ENCODE measurements around the gene TPSD1.
"Not testable (repeated sequence)": the region's sequence is repeated elsewhere in the genome, so short reads cannot be mapped to it uniquely, and the experiment has no call there.

The TPSD1 gene

GRCh38 chr16:1279945-1280589 lies 24.2 kb downstream of the TPSD1 start:
- DNase-seq: no peak

GRCh38 chr16:1280783-1281182 lies 24.9 kb downstream of the TPSD1 start:
- no peak for DNase-seq

DNA sequence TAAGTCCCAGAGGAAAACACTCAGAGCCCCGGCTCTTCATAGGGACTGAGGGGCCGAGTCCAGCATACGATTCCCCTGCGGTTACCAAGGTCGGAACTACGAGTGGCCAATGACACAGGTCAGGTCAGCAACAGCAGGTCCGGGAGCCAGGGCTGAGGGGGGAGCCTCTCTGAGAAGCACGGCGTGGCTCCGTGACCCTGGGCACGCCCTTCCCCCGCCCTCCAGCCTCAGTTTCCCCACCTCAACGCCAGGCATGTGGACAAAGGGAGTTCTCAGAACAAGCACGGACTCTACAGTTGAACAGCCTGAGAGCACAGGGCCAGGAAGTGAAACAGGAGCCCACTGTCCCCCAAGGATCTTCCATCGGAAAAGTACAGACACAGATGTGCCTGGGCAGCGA lies 25.6 kb downstream of the TPSD1 start:
- no peak for DNase-seq

DNA sequence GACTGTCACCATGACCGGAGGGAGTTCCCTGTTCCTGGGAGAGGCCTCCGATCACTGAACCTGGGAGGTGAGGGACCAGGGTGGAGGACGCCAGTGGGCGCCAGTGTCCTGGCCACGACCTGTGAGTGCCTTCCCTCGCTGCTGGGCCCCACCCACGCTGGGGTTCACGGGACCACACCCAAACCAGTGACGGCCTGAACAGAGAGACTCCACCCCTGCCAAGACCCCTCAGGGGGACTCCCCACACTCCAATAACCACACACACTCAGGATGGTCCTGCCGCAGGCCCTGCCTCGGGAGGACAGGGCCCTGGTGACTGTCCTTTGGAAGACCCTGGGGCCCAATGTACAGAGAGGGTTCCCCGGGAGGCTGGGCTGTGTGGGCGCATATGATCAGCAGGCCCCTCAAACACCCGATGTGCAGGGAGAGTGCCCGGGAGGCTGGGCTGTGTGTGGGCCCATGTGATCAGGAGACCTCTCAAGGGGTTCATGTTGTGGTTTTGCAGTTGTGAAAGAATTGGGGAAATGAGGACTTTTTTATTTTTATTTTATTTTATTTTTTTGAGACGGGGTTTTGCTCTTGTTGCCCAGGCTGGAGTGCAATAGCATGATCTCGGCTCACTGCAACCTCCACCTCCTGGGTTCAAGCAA lies 26.6 kb downstream of the TPSD1 start:
- DNase-seq: no peak

DNA sequence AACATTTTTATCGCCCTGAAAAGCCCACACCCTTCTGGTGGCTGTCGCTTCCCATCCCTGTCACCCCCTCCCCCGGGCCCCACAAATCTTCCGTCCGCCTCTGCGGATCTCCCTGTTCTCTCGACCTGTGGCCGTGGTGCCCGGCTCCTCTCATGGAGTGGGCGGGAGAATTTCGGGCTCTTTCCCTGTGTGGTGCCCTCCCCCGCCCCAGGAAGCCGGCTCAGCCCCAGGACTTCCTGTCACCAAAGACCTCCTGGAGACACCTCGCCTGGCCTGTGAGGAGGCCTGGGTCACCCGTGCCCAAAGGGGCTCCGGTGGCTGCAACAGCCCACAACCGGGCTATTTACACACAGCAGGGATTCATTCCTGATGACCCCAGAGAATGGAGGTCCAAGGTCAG lies 27.4 kb downstream of the TPSD1 start:
- DNase-seq: no peak

DNA sequence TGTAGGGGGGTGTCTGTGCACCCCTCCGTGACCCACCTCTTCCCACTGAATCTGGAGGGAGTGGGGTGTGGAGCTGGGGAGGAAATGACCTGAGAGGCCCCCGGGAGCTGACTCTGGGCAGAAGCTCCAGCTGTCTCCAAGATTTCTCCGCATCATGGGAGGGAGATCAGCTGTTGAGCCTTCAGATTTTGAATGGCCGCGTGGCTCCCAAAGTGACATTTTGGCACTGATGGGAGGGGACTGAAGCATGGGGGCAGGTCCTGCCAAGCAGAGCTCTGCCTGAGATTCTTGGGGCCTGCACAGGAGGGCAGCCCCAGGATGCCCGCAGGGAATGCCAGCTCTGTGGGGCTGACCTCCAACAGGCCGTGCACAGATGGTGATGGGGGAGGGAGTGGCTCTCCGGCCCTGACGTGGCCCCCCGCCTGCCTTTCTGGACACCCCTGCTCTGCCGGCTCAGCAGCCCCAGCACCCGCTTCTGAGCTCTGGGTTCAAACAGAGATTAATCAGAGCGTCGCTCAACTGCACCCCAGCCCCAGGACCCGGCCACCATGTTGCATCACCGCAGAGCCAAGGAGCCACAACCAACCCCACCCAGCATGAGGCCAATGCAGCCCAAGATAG lies 28.2 kb downstream of the TPSD1 start:
- no peak for DNase-seq

- no peak for DNase-seq
Measured at GRCh38 chr16:1285669-1286512, 30.0 kb downstream of the TPSD1 start.

DNA sequence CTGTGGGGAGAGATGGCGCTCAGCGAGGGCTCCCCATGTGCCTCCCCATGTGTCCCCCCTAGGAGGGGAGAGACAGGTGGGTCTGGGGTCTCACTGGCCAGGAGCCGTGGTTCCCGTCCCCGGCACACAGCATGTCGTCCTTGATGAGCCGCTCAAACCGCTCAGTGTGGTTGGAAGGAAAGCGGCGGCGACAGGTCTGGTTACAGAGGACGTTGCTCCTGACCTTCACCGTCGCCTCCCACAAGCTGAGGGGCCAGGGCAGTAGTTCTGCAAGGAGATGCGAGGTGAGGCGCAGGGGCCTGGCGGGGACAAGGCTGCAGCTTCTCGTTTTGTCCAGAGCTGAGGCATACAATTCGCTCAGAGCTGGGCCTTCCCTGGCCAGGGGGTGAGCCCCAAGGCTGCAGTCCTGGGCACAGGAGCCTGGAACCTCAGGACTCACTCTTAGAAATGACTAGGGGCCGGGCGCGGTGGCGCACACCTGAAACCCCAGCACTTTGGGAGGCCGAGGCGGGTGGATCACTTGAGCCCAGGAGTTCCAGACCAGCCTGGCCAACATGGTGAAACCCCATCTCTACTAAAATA lies 30.7 kb downstream of the TPSD1 start:
- DNase-seq: no peak

- no peak for DNase-seq
Measured at GRCh38 chr16:1287982-1288670, 32.3 kb downstream of the TPSD1 start.

GRCh38 chr16:1288813-1289476 lies 33.1 kb downstream of the TPSD1 start:
- no peak for DNase-seq

- no peak for DNase-seq
Measured at GRCh38 chr16:1289477-1289866, 33.6 kb downstream of the TPSD1 start.

DNA sequence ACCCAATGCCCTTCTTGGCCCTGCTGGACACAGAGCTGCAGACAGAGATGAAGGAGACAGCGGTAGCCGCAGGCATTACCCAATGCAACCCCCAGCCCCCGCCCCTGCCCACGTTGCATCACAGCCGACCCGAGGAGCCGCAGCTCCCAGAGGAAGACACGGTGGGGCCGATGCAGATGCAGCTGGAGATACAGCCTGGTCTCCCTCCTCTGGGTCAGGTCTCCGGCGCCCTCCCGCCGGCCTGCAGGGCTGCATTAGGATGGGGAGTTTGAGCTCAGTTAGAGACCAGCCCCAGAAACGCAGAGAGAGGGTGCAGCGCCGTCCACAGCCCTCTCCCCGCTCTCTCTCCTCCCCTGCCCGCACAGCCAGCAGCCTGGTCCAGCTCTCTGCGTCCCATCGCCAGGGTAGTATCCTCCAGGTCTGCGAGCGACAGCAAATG lies 34.2 kb downstream of the TPSD1 start:
- no peak for DNase-seq

DNA sequence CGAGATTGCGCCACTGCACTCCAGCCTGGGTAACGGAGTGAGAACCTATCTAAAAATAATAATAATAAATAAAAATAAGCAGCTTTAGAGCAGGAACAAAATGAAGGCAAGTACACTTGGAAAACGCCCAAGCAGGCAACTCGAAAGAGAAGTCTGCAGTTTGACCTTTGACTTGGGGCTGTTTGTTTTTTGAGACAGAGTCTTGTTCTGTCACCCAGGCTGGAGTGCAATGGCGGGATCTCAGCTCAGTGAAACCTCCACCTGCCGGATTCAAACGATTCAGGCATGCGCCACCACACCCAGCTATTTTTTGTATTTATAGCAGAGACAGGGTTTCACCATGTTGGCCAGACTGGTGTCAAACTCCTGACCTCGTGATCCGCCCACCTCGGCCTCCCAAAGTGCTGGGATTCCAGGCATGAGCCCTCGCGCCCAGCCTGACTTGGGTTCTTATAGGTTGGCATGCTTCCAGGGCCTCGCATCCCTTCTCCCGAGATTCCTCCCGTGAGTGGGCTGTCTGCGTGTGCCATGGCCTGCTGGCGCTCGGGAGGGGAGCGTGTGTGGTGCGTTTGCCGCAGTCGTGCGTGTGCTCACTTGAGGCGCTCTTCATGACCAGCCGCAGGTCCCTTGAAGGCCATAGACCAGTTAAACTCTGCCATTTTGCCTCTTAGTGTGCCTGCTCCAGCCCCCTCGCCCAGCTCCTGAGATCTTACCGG lies 35.1 kb downstream of the TPSD1 start:
- DNase-seq: no peak

DNA sequence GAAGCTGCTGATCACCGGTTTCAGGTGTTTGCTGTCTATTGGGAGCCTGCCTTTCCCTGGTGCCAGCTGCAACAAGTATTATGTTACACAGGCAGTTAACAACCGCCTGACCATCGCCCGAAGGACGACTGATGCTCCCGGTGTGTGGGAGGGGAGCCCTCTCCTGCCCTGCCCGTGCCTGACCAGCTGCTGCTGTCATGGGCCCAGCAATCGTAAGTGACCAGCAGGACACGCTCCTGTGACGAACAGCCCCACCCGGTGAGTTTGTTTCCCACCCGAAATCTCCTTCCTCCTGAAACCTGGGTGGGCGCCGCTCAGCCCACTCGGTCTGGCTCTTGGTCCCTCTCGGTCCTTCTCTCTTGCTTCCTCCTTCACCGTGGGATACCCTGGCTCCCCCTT lies 35.7 kb downstream of the TPSD1 start:
- no peak for DNase-seq

DNA sequence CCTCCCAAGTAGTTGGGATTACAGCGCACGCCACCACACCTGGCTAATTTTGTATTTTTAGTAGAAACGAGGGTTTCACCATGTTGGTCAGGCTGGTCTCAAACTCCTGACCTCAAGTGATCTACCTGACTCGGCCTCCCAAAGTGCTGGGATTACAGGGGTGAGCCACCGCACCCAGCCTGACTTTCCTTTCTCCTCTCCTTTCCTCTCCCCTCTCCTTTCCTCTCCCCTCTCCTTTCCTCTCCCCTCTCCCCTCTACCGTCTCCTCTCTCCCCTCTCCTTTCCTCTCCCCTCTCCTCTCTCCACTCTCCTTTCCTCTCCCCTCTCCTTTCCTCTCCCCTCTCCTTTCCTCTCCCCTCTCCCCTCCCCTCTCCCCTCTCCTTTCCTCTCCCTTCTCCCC lies 36.3 kb downstream of the TPSD1 start:
- DNase-seq: not testable (repeated sequence)

DNA sequence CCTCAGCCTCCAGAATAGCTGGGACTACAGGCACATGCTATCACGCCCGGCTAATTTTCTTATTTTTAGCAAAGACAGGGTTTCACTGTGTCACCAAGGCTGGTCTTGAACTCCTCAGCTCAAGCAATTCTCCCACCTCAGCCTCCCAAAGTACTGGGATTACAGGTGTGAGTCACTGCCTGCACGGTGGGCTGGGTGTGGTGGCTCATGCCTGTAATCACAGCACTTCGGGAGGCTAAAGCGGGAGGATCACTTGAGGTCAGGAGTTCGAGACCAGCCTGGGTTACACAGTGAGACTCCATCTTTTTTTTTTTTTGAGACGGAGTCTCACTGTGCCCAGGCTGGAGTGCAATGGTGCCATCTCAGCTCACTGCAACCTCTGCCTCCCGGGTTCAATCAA lies 36.9 kb downstream of the TPSD1 start:
- not testable (repeated sequence) for DNase-seq

DNA sequence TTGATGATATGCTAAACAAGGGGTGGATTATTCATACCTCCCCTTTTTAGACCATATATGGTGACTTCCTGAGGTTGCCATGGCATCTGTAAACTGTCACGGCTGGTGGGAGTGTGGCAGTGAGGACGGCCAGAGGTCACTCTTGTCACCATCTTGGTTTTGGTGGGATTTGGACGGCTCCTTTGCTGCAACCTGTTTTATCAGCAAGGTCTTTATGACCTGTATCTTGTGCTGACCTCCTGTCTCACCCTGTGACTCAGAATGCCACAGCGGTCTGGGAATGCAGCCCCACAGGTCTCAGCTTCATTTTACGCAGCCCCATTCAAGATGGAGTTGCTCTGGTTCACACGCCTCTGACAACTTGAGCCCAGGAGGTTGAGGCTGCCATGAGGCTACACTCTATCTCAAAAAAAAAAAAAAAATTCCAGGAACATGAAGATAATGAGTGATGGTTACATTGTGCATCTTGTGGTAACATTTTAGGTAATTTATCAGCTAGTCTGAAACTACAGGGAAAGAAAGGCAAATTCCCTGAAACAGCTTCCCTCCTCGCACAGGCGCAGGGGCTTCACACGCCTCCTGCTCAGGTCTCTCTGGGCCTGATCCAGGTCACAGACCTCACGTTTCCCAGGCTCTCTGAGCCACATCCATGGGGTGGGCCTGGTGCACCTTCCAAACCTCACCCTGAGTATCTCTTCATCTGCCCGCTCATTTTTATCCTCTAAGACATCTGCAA lies 38.2 kb downstream of the TPSD1 start:
- no peak for DNase-seq

- DNase-seq: no peak
Measured at GRCh38 chr16:1295465-1295864, 39.6 kb downstream of the TPSD1 start.

- DNase-seq: not testable (repeated sequence)
Measured at GRCh38 chr16:1296688-1297017, 40.8 kb downstream of the TPSD1 start.

All from anterior cingulate cortex (tissue), 58 donors.